Karpas-422 (cell line): ENCODE measurements around the gene CCL28. TPM values are rescaled to one million over a fixed set of nuclear protein-coding genes. Genes with fewer than 3 reads are reported as not detected.
"Not testable (repeated sequence)": the region's sequence is repeated elsewhere in the genome, so short reads cannot be mapped to it uniquely, and the experiment has no call there.

Experiments
- DNase-seq: peaks from one replicate; pipeline ENCODE4 v3.0.0-alpha.2; 2015
- H2AFZ ChIP-seq: fragments of 200-600 bp; sonication (generic); 2 replicates; pipeline ENCODE4 v1.6.1; 2014; ENCODE audit warnings: antibody characterized with exemption, low read length, mixed read lengths
- H3K27ac ChIP-seq: fragments of 200-600 bp; sonication (generic); 2 replicates; pipeline ENCODE4 v1.5.1; 2014; ENCODE audit warnings: mild to moderate bottlenecking, low read length, moderate library complexity
- H3K27me3 ChIP-seq: fragments of 200-600 bp; sonication (generic); 2 replicates; pipeline ENCODE4 v1.6.1; 2014; ENCODE audit warnings: low read length, mixed read lengths
- H3K36me3 ChIP-seq: fragments of 200-600 bp; sonication (generic); 2 replicates; pipeline ENCODE4 v1.6.1; 2014; ENCODE audit warnings: low read length, mixed read lengths; ENCODE audit not compliant: insufficient read depth
- H3K4me1 ChIP-seq: fragments of 200-600 bp; sonication (generic); 2 replicates; pipeline ENCODE4 v1.6.1; 2014; ENCODE audit warnings: mild to moderate bottlenecking, low read length, mixed read lengths
- H3K4me2 ChIP-seq: fragments of 200-600 bp; sonication (generic); 2 replicates; pipeline ENCODE4 v1.6.1; 2014; ENCODE audit warnings: low read length, low read depth, mild to moderate bottlenecking; ENCODE audit not compliant: poor library complexity, severe bottlenecking
- H3K4me3 ChIP-seq: fragments of 200-600 bp; sonication (generic); 2 replicates; pipeline ENCODE4 v1.5.1; 2014; ENCODE audit warnings: mild to moderate bottlenecking, antibody characterized with exemption, low read length, mixed read lengths
- H3K79me2 ChIP-seq: fragments of 200-600 bp; sonication (generic); 2 replicates; pipeline ENCODE4 v1.6.1; 2014; ENCODE audit warnings: mild to moderate bottlenecking, low read length, mixed read lengths
- H3K9ac ChIP-seq: fragments of 200-600 bp; sonication (generic); 2 replicates; pipeline ENCODE4 v1.6.0; 2014; ENCODE audit warnings: low read length
- H3K9me2 ChIP-seq: fragments of 200-600 bp; sonication (generic), shearing (Covaris generic); replicated peaks from 2 replicates; pipeline ENCODE4 v1.6.0; 2014; ENCODE audit warnings: mild to moderate bottlenecking, low read length, moderate library complexity; ENCODE audit not compliant: insufficient read depth
- H3K9me3 ChIP-seq: fragments of 300-700, 200-600 bp; sonication (generic); 2 replicates; pipeline ENCODE4 v1.6.1; 2014; ENCODE audit warnings: low read length, mixed read lengths
- H4K20me1 ChIP-seq: fragments of 200-600 bp; sonication (generic); 2 replicates; pipeline ENCODE4 v1.6.1; 2014; ENCODE audit warnings: mild to moderate bottlenecking, antibody characterized with exemption, low read length, low read depth; ENCODE audit not compliant: insufficient read depth
- total RNA-seq: library from RNA; depleted of rRNA; stranded (reverse); fragments of >200 nt; shearing (Covaris generic); gene quantifications from 2 replicates; pipeline ENCODE4 v1.2.3, GENCODE V29; 2014; ENCODE audit warnings: low replicate concordance

Gene CCL28
- total RNA-seq, 1 experiment from 2014 or later = 42.3 TPM

DNA sequence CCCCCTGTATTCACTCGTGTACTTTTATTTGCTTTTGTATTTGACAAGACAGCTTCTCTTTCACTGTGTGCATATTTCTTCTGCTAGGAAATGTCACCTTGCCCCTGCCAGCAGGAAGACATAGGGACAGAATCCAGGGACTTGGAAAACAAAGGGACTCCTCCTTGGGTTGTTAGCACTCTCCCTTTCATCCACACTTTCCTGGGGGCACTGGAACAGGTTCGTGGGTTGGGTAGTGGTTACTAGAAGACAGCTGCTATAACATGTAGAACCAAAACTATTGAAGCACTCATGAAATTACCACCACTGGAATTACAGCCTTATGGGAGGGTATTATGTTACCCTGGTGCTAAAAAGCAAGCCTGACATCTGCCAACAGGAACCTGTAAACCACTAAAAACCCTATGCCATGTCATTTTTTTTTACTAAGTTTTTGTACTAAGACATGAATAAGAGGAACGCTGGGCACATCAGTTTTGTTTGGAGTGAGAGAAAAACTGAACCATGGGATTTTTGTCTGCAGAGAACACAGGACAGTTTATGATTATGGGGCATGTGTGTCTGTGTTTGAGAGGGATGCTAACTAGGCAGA is 4.7 kb upstream of the CCL28 start:
- no peaks in the 10 kb centered on the region for H3K9me2 ChIP-seq
- H3K9me3 ChIP-seq = no peaks in the 10 kb centered on the region
- DNase-seq = peak; percentile 38
- no peak overlapping the region for H3K4me3 ChIP-seq
- no peaks in the 10 kb centered on the region for H3K79me2 ChIP-seq
- H3K4me1 ChIP-seq = peaks cover 19% of the 10 kb centered on the region
- H3K4me2 ChIP-seq = no peak overlapping the region
- H4K20me1 ChIP-seq = no peaks in the 10 kb centered on the region
- H3K9ac ChIP-seq = no peak overlapping the region
- no peak overlapping the region for H2AFZ ChIP-seq
- H3K27ac ChIP-seq = no peak overlapping the region
- no peaks in the 10 kb centered on the region for H3K36me3 ChIP-seq
- H3K27me3 ChIP-seq = no peaks in the 10 kb centered on the region

DNA sequence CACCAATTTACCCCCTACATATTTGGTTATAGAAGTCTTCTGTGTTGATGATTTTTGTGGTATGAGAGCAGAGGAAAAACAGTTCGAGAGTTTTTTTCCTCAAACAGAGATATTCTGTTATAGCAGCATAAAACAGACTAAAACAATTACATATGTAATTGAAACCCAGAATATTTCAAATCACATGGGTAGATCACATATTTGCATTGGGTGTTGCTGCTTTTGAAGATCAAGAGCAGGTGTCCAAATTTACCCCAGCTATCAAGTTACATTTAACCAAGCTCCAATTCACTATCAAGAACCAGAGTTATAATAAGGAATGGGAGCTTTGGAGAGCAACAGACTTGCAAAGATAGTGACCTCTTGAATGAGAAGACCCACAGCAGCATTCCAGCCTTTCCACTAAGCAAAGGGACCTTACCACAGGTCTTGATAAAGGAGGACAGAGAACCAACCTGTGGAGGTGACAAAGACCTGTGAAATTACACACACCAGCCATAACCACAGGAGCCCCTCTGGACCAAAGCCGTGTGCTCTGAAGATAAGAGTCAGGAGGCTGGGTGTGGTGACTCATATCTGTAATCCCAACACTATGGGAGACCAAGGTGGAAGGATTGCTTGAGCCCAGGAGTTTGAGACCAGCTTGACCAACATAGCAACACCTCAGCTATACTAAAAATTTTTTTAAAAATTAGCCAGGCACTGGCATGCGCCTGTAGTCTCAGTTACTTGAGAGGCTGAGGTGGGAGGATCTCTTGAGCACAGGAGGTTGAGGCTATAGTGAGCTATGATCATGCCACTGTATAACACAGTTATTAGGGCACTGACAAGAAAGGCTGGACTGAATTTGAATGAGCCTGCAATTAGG is 4.0 kb upstream of the CCL28 start:
- peak; percentile 41 for DNase-seq
- H3K36me3 ChIP-seq = no peaks in the 10 kb centered on the region
- H3K4me1 ChIP-seq = peaks cover 19% of the 10 kb centered on the region
- H3K27me3 ChIP-seq = no peaks in the 10 kb centered on the region
- H3K4me2 ChIP-seq = peak overlapping the region; percentile 43
- no peaks in the 10 kb centered on the region for H3K9me2 ChIP-seq
- H3K9ac ChIP-seq = no peak overlapping the region
- H3K27ac ChIP-seq = no peak overlapping the region
- H3K9me3 ChIP-seq = no peaks in the 10 kb centered on the region
- H3K79me2 ChIP-seq = no peaks in the 10 kb centered on the region
- no peak overlapping the region; the same call in 1 of the 2 replicates for H3K4me3 ChIP-seq
- no peak overlapping the region for H2AFZ ChIP-seq
- no peaks in the 10 kb centered on the region for H4K20me1 ChIP-seq

DNA sequence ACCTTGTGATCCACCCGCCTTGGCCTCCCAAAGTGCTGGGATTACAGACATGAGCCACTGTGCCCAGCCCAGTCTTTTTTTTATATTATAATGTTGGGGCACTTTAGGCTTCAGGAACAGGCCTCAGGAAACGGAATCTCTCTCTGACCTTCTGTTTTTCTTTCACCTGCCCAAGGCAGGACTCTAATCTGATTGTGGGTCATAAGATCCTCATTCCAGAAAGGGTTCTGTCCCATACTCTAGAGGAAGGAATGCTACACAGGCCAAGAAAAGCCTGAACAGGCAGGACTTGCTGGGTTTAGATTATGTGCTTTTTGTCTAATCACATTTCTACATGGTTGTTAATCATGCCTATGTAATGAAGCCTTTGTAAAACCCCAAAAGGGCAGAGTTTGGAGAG is 1.8 kb upstream of the CCL28 start:
- Histone ChIP-seq H3K9me2 (no peaks in the 10 kb centered on the region), H4K20me1 (no peaks in the 10 kb centered on the region), H2AFZ (no peak overlapping the region)

DNA sequence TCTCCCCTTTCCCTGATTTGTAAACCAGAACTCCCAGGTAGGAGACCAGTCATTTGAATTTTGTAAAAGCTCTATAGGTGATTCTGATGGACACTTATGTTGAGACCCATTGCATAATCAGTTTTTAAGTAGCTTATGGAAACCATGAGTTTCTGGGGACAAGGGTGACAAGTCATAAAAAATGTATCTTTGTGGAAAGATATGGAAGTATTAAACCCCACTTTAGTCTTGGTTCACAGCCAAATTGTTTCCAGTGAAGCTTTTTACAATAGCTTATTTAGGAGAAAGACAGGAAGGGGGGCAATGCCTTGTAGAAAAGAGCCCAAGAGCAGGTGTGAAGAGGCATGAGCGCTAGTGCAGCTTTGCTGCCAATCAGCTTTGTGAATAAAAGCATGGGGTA is 453 bp upstream of the CCL28 start:
- Histone ChIP-seq H3K27me3 (no peaks in the 10 kb centered on the region), H3K9me3 (no peaks in the 10 kb centered on the region), H3K4me3 (no peak overlapping the region), H3K36me3 (no peaks in the 10 kb centered on the region), H4K20me1 (no peaks in the 10 kb centered on the region), H3K79me2 (no peaks in the 10 kb centered on the region), H2AFZ (no peak overlapping the region), H3K4me2 (no peak overlapping the region), H3K27ac (no peak overlapping the region), H3K4me1 (peaks cover 19% of the 10 kb centered on the region), H3K9me2 (no peaks in the 10 kb centered on the region), H3K9ac (no peak overlapping the region)
- peak; percentile 22 for DNase-seq

More for the DNA sequence above, 1.8 kb upstream of the CCL28 start:
- DNase-seq = peak; percentile 26
- Histone ChIP-seq H3K36me3 (no peaks in the 10 kb centered on the region), H3K27me3 (no peaks in the 10 kb centered on the region), H3K9me3 (no peaks in the 10 kb centered on the region), H3K4me3 (no peak overlapping the region), H3K9ac (no peak overlapping the region), H3K4me2 (no peak overlapping the region), H3K4me1 (peaks cover 19% of the 10 kb centered on the region), H3K27ac (no peak overlapping the region), H3K79me2 (no peaks in the 10 kb centered on the region)

DNA sequence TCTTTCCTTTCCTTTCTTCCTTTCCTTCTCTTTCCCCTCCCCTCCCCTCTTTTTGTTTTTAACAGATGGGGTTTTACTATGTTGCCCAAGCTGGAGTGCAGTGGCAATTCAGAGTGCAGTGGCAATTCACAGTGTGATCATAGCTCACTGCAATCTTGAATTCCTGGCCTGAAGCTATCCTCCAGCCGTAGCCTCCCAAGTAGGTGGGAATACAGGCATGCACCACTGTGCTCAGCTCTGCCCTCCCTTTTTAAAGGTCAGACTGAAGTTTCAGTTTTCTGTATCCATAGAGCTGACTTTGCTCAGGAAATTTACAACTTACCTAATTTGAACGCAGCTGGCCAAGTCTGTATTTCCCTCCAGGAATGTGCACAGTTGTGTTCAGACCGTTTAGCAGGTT is 696 bp downstream of the CCL28 start:
- no peak overlapping the region for H3K9ac ChIP-seq
- H3K27me3 ChIP-seq = no peaks in the 10 kb centered on the region
- DNase-seq = no peak
- H3K9me2 ChIP-seq = no peaks in the 10 kb centered on the region
- H3K27ac ChIP-seq = no peak overlapping the region
- H3K4me3 ChIP-seq = no peak overlapping the region
- H2AFZ ChIP-seq = no peak overlapping the region
- peaks cover 11% of the 10 kb centered on the region for H3K4me1 ChIP-seq
- no peaks in the 10 kb centered on the region for H3K36me3 ChIP-seq
- H3K9me3 ChIP-seq = no peaks in the 10 kb centered on the region
- no peaks in the 10 kb centered on the region for H3K79me2 ChIP-seq
- H4K20me1 ChIP-seq = no peaks in the 10 kb centered on the region
- H3K4me2 ChIP-seq = no peak overlapping the region

DNA sequence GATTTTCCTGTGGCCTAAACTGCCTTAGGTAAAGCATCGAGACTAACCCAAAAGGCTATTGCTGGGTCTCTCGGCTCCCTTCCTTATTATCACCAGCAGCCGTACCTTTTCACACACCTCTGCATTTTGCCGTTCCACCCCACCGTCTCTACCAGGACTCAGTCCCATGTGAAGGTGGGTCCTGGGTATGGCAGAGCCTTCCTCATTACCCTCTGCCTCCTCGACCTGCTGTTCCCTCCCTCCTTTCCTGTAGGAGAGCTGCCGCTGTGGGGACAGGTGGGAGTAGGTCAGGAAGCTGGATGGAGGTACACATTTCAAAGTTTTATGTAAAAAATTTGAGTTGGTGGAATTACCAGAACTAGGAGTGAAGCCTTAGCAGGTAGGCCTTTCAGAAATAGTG is 1.8 kb downstream of the CCL28 start:
- no peak overlapping the region for H3K4me3 ChIP-seq
- no peak overlapping the region for H3K27ac ChIP-seq
- H3K27me3 ChIP-seq = no peaks in the 10 kb centered on the region
- no peaks in the 10 kb centered on the region for H3K9me3 ChIP-seq
- H2AFZ ChIP-seq = no peak overlapping the region
- no peaks in the 10 kb centered on the region for H3K36me3 ChIP-seq
- H3K4me2 ChIP-seq = no peak overlapping the region
- H3K9ac ChIP-seq = no peak overlapping the region
- no peak for DNase-seq
- no peaks in the 10 kb centered on the region for H4K20me1 ChIP-seq
- H3K4me1 ChIP-seq = no peaks in the 10 kb centered on the region; the same call in 1 of the 2 replicates
- no peaks in the 10 kb centered on the region for H3K9me2 ChIP-seq
- no peaks in the 10 kb centered on the region for H3K79me2 ChIP-seq

DNA sequence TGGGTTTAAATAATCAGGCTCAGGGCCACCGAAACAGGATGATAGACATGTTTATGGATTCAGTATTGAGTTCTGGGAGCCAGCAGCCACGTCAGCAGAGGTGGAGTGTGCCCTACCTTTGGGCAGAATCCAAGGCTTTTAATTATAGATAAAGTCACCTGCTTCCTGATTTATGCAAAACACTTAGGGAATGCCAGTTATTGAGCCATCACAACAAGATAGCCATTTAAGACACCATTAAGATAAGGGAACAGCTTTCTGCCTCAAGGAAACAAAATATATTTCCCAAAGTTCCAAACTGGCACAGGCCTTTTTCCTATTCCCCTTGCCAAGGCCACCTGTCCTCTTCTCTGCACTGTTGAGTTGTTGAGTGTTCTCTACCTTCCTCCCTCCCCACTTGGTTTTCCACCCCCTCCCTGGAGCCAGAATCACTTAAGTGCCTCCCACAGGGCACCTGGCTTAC is 2.4 kb downstream of the CCL28 start:
- Histone ChIP-seq H3K4me2 (no peak overlapping the region), H2AFZ (no peak overlapping the region), H3K4me3 (no peak overlapping the region), H3K4me1 (no peaks in the 10 kb centered on the region), H3K9ac (no peak overlapping the region), H3K9me2 (no peaks in the 10 kb centered on the region), H4K20me1 (no peaks in the 10 kb centered on the region), H3K36me3 (no peaks in the 10 kb centered on the region), H3K27me3 (no peaks in the 10 kb centered on the region), H3K27ac (no peak overlapping the region), H3K79me2 (no peaks in the 10 kb centered on the region), H3K9me3 (no peaks in the 10 kb centered on the region)
- DNase-seq = no peak

DNA sequence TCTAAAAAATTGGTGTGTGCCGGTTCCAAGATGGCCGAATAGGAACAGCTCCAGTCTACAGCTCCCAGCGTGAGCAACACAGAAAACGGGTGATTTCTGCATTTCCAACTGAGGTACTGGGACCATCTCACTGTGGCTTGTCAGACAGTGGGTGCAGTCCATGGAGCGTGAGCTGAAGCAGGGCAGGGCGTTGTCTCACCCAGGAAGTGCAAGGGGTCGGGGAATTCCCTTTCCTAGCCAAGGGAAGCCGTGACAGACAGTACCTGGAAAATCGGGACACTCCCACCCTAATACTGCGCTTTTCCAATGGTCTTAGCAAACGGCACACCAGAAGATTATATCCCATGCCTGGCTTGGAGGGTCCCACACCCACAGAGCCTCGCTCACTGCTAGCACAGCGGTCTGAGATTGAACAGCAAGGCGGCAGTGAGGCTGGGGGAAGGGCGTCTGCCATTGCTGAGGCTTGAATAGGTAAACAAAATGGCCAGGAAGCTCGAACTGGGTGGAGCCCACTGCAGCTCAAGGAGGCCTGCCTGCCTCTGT is 9.6 kb downstream of the CCL28 start:
- not testable (repeated sequence) for H3K9me3 ChIP-seq, H3K4me1 ChIP-seq, H3K36me3 ChIP-seq, DNase-seq, H3K4me2 ChIP-seq, H3K79me2 ChIP-seq, H3K27ac ChIP-seq, H2AFZ ChIP-seq, H3K27me3 ChIP-seq, H3K4me3 ChIP-seq, H3K9ac ChIP-seq, H4K20me1 ChIP-seq, H3K9me2 ChIP-seq
